GM13976 (cell line): ENCODE data around the gene CLEC16A.

Experiments
- DNase-seq: peaks from one replicate; pipeline ENCODE4 v3.0.0; 2012; ENCODE audit warnings: low spot score
- CTCF ChIP-seq: IDR thresholded peaks from 2 replicates; pipeline ENCODE4 v1.5.1; 2012; ENCODE audit warnings: borderline replicate concordance, mild to moderate bottlenecking; ENCODE audit not compliant: insufficient read depth; ENCODE audit errors: extremely low read depth, missing control alignments, control extremely low read depth
- in situ Hi-C: fragments of 300-500 bp; cut with MboI; formaldehyde crosslinking; loops from one replicate; pipeline ENCODE4 v1.12.0; 2022; ENCODE audit warnings: low sequenced_read_pairs, mixed read lengths, inconsistent platforms; ENCODE audit not compliant: unreplicated experiment

CLEC16A gene

GRCh38 chr16:11114366-11115164 is 170.2 kb downstream of the CLEC16A start:
- TF ChIP-seq CTCF = no peak
- DNase-seq = peak; percentile 57
- in situ Hi-C loops = no loop called here

- DNase-seq = peak; percentile 51
- in situ Hi-C loops = no loop called here
Measured at GRCh38 chr16:11117576-11118211, 173.3 kb downstream of the CLEC16A start.

GRCh38 chr16:11118479-11118878 is 174.1 kb downstream of the CLEC16A start:
- no peak for DNase-seq
- no peak for TF ChIP-seq CTCF
- in situ Hi-C loops = no loop called here

More at GRCh38 chr16:11117576-11118211, 173.3 kb downstream of the CLEC16A start:
- no peak for TF ChIP-seq CTCF

- in situ Hi-C loops = no loop called here
- DNase-seq = no peak
- TF ChIP-seq CTCF = no peak
Measured at GRCh38 chr16:11121083-11121608, 176.8 kb downstream of the CLEC16A start.

- DNase-seq = no peak
- in situ Hi-C loops = no loop called here
- no peak for TF ChIP-seq CTCF
Measured at GRCh38 chr16:11121914-11122692, 177.7 kb downstream of the CLEC16A start.

GRCh38 chr16:11123666-11124065 is 179.3 kb downstream of the CLEC16A start:
- in situ Hi-C loops = no loop called here
- TF ChIP-seq CTCF = no peak
- DNase-seq = no peak
